Peyer's patch (tissue), 4 donors: ENCODE measurements around the gene PANK1.

ENCODE experiments used
- CTCF ChIP-seq, 6 experiments: fragments of 450-650 bp in 4 of 6; fragments of 200-600 bp in 2 of 6; sonication (generic) in 1 of 6; IDR thresholded peaks; one replicate each; pipeline ENCODE4 v1.5.1; 2017 to 2019; ENCODE audit warnings: antibody characterized with exemption in 6 of 6, mild to moderate bottlenecking in 3 of 6, moderate library complexity in 1 of 6
- POLR2A ChIP-seq, 2 donors: fragments of 450-650 bp; IDR thresholded peaks; one replicate each; pipeline ENCODE4 v1.5.1; 2017; ENCODE audit warnings: antibody characterized with exemption in 2 of 2, mild to moderate bottlenecking in 2 of 2, moderate library complexity in 2 of 2

GRCh38 chr10:89643812-89644690 lies 991 bp downstream of the PANK1 start:
- TF ChIP-seq CTCF (IDR thresholded peaks at IDR 0.05), result no peak
- TF ChIP-seq POLR2A (IDR thresholded peaks at IDR 0.05), result peak; percentile 93 to 99
